ENCODE data around the gene INAFM1.
A peak's percentile ranks its signal among the peaks of the same experiment; 100 is the strongest.
"Not testable (repeated sequence)": the region's sequence is repeated elsewhere in the genome, so short reads cannot be mapped to it uniquely, and the experiment has no call there.

Gene INAFM1

GRCh38 chr19:47267350-47267759 lies 7.3 kb upstream of the INAFM1 start:
- DNase-seq (ENCODE audit: low read depth in 2 of 2), result no peak

GRCh38 chr19:47268028-47268427 lies 6.7 kb upstream of the INAFM1 start:
- no peak for DNase-seq (ENCODE audit: low read depth in 2 of 2)

- DNase-seq (ENCODE audit: low read depth in 2 of 2), result no peak
These were observed 5.1 kb upstream of the INAFM1 start for GRCh38 chr19:47269596-47269995.

- no peak for DNase-seq (ENCODE audit: low read depth in 2 of 2)
These were observed 4.3 kb upstream of the INAFM1 start for GRCh38 chr19:47270408-47270807.

DNA sequence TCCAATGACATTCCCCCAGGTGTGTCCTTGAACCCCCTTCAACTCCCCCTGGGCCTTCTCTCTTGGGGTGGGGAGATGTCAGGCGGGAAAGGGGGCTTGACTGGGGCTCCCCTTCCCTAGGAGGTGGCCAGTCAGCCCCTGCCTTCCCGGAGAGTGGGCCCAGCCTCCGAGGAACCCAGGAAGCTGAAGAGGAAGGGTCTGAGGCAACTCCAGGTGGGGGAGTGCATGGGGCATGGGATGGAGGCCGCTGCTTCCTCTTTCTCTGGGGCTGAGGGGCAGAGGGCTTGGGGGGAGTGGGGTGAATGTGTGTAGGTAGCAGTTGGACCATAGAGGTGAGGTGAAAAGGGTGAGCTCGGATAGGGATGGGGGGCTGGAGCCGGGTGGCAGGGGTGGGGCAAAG lies 2.7 kb upstream of the INAFM1 start:
- DNase-seq (ENCODE audit: low read depth in 2 of 2), result no peak

DNA sequence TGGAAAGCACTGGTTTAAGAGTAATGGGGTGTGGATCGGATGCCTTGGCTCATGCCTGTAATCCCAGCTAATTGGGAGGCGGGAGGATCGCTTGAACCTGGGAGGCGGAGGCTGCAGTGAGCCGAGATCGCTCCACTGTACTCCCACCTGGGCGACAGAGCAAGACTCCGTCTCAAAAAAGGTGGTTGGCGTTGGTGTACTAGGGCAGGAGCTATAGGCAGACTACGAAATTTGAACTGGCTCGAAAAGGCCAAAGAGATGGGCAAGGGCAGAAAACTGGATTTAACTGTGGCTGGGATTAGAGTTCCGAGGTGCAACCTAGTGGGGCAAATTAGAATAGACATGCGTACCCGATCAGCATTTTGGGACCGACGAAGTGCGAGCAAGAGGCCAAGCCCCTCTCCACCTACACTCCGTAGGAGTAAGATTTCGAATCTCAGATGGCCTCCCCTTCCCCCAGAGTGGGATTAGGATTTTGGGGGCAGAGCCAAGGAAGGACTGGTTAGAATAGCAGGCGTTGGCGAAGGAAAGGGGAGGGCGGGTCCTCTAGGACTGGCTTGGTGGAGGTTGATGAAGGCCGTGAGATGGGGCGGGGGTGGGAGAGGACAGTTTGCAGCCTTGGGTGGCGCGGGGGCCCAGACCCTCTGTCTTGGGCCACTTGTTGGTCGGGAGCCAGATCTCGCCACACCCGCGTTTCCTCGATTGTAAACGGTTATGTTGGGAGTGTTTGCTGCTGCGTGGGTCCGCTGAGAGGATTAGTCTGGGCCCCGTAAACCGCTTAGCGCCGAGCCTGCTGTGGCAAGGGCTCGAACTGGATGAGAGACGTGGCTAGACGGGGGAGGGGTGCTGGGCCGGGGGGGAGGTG lies 2.0 kb upstream of the INAFM1 start:
- DNase-seq (ENCODE audit: low read depth in 2 of 2), result peak; percentile 23 to 45

DNA sequence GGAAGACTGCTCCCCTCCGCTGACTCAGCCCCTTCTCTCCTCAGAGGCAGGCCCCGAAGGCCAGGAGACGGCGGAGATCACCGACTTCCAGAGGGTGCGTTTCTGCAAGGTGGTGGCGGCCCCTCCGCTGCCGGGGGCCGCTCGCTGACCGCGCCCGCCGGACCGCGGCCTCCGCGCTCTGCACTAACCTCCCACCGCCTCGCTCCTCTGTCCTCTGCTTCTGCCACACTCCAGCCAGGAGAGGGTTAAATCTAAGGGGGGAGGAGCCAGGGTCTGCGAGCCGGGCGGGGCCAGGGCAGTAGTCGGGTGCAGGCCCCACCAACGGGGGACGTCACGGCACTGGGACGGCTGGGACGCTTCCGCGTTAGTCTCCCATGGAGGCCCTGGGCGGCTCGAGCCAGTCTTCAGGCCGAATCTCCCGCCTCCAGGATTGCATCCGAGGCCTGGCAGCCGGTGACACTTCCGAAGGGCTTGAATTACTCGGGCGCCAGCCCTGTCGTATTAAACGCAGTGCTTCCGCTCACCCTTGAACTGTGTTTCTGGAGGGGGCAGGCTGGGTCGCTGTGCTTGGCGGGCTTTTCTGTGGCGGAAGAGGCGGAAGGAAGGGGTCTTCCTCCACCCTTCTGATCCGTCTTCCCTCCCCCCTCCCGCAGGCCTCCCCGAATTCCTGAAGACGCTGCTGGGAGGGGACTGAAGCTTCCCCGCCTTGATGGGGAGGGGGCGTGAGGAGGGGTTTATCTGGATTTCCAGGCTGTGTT lies 1.2 kb upstream of the INAFM1 start:
- DNase-seq (ENCODE audit: low read depth in 2 of 2), result peak; percentile 80 to 87

DNA sequence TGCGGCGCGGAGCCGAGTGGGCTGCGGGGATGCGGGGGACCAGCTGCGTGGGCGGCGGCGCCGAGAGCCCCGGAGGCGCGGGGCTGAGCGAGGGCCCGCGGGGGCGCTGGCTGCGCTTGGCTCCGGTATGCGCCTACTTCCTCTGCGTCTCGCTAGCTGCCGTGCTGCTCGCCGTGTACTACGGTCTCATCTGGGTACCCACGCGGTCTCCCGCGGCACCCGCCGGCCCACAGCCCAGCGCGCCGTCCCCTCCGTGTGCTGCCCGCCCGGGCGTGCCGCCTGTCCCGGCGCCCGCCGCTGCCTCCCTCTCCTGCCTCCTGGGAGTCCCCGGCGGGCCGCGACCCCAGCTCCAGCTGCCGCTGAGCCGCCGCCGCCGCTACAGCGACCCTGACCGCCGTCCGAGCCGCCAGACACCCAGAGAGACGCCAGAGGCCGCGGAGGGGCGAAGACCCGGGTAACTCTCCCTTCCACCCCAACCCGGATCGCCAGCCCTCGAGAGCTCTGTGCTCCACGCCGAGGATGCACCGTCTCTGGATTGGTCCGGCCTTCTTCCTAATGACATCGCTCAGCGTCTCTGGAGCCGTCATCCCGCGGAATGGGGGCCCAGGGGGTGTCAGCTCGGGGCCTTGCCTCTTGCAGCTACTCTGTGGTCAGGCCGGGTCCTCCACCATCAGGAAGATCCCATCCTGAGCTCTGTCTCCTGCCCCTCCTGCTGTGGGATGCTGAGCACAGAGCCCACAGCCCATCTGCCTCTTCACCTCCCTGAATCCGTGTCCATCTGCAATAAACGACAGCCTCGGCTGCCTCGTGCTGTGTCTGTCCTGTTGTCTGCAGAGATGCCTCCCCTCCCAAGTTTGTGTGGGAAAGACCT lies 441 bp downstream of the INAFM1 start:
- no peak for DNase-seq (ENCODE audit: low read depth in 2 of 2)

- DNase-seq (ENCODE audit: low read depth in 2 of 2), result no peak
These were observed 1.2 kb downstream of the INAFM1 start for GRCh38 chr19:47275791-47276461.

DNA sequence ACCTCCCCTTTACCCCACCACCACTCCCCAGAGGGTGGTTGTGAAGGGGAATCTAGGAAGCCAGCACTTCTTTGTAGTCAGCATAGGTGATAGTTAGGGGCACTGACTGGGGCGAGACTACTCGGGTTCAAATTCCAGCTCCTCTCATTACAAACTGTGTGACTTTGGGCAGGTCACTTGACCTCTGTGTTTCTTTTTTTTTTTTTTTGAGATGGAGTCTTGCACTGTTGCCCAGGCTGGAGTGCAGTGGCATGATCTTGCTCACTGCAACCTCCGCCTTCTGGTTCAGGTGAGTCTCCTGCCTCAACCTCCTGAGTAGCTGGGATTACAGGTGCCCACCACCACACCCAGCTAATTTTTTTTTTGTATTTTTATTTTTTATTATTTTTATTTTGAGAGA lies 1.8 kb downstream of the INAFM1 start:
- DNase-seq (ENCODE audit: low read depth in 2 of 2), result not testable (repeated sequence)

- DNase-seq (ENCODE audit: low read depth in 2 of 2), result peak; percentile 42 to 65
These were observed 5.6 kb downstream of the INAFM1 start for GRCh38 chr19:47280183-47280797.

DNA sequence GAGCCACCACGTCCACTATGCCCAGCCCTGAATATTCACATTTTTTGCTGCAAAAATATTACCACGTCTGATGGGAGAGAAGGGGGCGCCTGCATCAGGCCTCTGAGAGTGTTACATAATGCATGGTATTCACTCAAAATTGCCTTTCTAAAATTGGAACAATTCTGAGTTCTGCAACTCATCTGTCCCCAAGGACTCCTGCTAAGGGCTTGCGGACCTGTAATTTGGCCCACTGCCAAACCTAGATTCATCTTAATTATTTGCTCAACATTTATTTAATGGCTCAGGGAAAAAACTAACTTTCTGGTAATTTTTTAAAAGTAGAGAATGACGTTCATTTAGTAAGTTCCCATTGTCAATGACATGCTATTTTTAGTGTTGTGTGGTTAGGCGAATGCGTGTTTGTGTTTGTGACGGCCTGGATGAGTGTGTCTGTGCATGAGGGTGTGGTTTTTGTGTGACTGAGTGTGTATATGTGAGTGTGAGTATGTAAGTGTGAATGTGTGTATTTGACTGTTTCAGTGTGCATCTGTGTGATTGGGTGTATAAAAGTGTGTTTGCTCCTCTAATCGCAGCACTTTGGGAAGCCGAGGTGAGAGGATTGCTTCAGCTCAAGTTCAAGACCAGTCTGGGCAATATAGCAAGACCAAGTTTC lies 8.8 kb downstream of the INAFM1 start:
- no peak for DNase-seq (ENCODE audit: low read depth in 2 of 2)

DNA sequence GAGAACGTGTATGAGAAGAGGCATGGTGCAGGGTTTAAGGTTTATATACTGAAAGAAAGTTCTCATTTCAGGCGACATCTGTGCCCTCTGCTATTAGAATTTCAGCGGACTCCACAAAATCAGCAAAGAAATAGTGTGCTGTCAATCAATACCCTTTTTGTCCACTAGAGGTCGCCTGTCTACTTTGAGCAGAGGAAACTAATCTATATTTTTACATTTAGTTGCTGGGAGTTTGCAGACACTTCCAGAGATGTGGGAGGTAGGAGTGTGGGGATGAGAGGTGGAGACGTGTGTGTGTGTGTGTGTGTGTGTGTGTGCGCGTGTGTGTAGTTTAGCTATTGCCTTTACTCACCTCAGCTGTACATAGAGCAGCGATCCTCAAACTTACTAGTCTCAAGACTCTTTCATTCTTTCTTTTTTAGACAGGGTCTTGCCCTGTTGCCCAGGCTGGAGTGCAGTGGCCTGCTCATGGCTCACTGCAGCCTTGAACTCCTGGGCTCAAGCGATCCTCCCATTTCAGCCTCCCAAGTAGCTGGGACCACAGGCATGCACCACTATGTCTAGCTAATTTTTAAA lies 9.7 kb downstream of the INAFM1 start:
- no peak for DNase-seq (ENCODE audit: low read depth in 2 of 2)

DNA sequence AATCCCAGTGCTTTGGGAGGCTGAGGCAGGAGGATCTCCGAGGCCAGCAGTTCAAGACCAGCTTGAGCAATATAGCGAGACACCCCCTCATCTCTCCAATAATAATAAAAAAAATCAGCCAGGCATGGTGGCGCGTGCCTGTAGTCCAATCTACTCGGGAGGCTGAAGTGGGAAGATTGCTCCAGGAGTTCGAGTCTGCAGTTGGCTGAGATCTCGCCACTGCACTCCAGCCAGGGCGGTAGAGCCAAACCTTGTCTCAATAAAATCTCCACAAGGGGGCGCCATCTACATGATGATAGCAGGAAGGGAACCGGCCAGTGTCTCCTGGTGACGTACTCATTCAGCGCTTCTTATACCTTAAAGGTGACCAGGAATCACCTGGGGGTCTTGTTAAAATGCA lies 21.4 kb downstream of the INAFM1 start:
- DNase-seq (ENCODE audit: low read depth in 2 of 2), result peak; percentile 57 to 62

DNA sequence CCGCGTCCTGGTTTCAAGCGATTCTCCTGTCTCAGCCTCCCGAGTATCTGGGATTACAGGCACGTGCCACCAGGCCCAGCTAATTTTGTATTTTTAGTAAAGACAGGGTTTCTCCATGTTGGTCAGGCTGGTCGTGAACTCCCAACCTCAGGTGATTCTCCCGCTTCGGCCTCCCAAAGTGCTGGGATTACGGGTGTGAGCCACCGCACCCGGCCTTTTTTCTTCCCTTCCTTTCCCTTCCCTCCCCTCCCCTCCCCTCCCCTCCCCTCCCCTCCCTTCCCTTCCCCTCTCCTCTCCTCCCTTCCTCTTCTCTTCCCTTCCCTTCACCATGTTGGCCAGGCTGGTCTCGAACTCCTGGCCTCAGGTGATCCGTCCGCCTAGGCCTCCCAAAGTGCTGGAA lies 26.2 kb downstream of the INAFM1 start:
- not testable (repeated sequence) for DNase-seq (ENCODE audit: low read depth in 2 of 2)

- DNase-seq (ENCODE audit: low read depth in 2 of 2), result no peak
These were observed 27.6 kb downstream of the INAFM1 start for GRCh38 chr19:47302249-47302648.

DNA sequence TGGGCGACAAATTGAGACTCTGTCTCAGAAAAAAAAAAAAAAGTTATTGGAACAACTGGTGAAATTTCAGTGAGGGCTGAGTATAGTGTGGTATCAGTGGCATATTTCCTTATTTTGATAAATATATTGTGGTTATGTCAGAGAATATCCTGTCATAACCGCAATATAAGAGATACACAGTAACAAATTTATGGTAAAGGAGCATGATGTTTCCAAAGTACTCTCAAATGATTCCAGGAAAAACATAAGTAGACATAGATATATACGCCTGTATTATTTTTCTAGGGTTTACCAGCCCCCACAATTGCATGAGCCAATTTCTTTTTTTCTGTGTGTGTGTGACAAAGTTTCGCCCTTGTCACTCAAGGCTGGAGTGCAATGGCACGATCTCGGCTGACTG lies 29.3 kb downstream of the INAFM1 start:
- DNase-seq (ENCODE audit: low read depth in 2 of 2), result no peak

GRCh38 chr19:47305309-47305751 lies 30.6 kb downstream of the INAFM1 start:
- DNase-seq (ENCODE audit: low read depth in 2 of 2), result peak; percentile 25 to 34

GRCh38 chr19:47306303-47306702 lies 31.6 kb downstream of the INAFM1 start:
- no peak for DNase-seq (ENCODE audit: low read depth in 2 of 2)

GRCh38 chr19:47309038-47309437 lies 34.4 kb downstream of the INAFM1 start:
- DNase-seq (ENCODE audit: low read depth in 2 of 2), result no peak

Measured in stimulated activated CD8-positive, alpha-beta memory T cell treated with anti-CD3 and anti-CD28 coated beads, Interleukin-2, amount 100 ng/mL, for 48 hours (primary cell).